Activated T-cell treated with anti-CD3 and anti-CD28 coated beads, Interleukin-2, amount 50 U/mL, for 48 hours (primary cell): Measurements from ENCODE around the gene RBM47.
"Not testable (repeated sequence)": the region's sequence is repeated elsewhere in the genome, so short reads cannot be mapped to it uniquely, and the experiment has no call there.

Source experiments
- DNase-seq, 2 experiments: peaks; one replicate each; pipeline ENCODE4 v3.0.0-alpha.2; 2020

Gene RBM47

GRCh38 chr4:40559585-40560465, 69.8 kb downstream of the RBM47 start:
- no peak for DNase-seq

- no peak for DNase-seq
Measured at GRCh38 chr4:40557736-40558135, 71.9 kb downstream of the RBM47 start.

- DNase-seq = no peak
Measured at GRCh38 chr4:40555176-40555900, 74.3 kb downstream of the RBM47 start.

GRCh38 chr4:40554641-40555040, 75.0 kb downstream of the RBM47 start:
- not testable (repeated sequence) for DNase-seq

GRCh38 chr4:40553995-40554394, 75.7 kb downstream of the RBM47 start:
- no peak for DNase-seq

GRCh38 chr4:40552536-40552935, 77.1 kb downstream of the RBM47 start:
- DNase-seq = no peak

- peak; percentile 49 to 57 for DNase-seq
Measured at GRCh38 chr4:40551568-40552136, 78.0 kb downstream of the RBM47 start.

GRCh38 chr4:40550948-40551462, 78.7 kb downstream of the RBM47 start:
- DNase-seq = no peak

- no peak for DNase-seq
Measured at GRCh38 chr4:40550196-40550595, 79.5 kb downstream of the RBM47 start.

- no peak for DNase-seq
Measured at GRCh38 chr4:40548256-40548655, 81.4 kb downstream of the RBM47 start.

GRCh38 chr4:40547789-40548132, 81.9 kb downstream of the RBM47 start:
- DNase-seq = no peak

GRCh38 chr4:40546969-40547788, 82.5 kb downstream of the RBM47 start:
- DNase-seq = no peak

GRCh38 chr4:40546506-40546905, 83.2 kb downstream of the RBM47 start:
- no peak for DNase-seq

- not testable (repeated sequence) for DNase-seq
Measured at GRCh38 chr4:40545487-40545886, 84.2 kb downstream of the RBM47 start.

- DNase-seq = no peak
Measured at GRCh38 chr4:40544221-40544620, 85.4 kb downstream of the RBM47 start.

GRCh38 chr4:40540800-40541199, 88.9 kb downstream of the RBM47 start:
- no peak for DNase-seq

- no peak for DNase-seq
Measured at GRCh38 chr4:40536032-40536431, 93.6 kb downstream of the RBM47 start.

GRCh38 chr4:40531636-40532023, 98.0 kb downstream of the RBM47 start:
- no peak for DNase-seq

GRCh38 chr4:40530961-40531635, 98.6 kb downstream of the RBM47 start:
- no peak for DNase-seq

GRCh38 chr4:40526741-40527140, 102.9 kb downstream of the RBM47 start:
- no peak for DNase-seq

- DNase-seq = no peak
Measured at GRCh38 chr4:40525752-40526598, 103.7 kb downstream of the RBM47 start.
